MM.1S (cell line): ENCODE measurements around the gene RAPGEF2.

Source experiments
- DNase-seq: peaks from one replicate; pipeline ENCODE4 v3.0.0-alpha.2; 2015
- H2AFZ ChIP-seq: fragments of 300-600 bp; sonication (generic); 2 replicates; pipeline ENCODE4 v1.6.0; 2016; ENCODE audit warnings: antibody characterized with exemption, low read length
- H3F3A ChIP-seq: fragments of 300-600 bp; sonication (generic); 2 replicates; pipeline ENCODE4 v1.6.1; 2016; ENCODE audit warnings: mild to moderate bottlenecking, antibody characterized with exemption, low read length, moderate library complexity, mixed read lengths; ENCODE audit not compliant: insufficient read depth
- H3K27ac ChIP-seq: fragments of 300-600 bp; sonication (generic); 2 replicates; pipeline ENCODE4 v1.5.1; 2016; ENCODE audit warnings: mild to moderate bottlenecking, low read length
- H3K27me3 ChIP-seq: fragments of 300-600 bp; sonication (generic); replicated peaks from 2 replicates; pipeline ENCODE4 v1.6.0; 2016; ENCODE audit warnings: low read length; ENCODE audit not compliant: insufficient read depth
- H3K36me3 ChIP-seq: fragments of 300-600 bp; sonication (generic); replicated peaks from 2 replicates; pipeline ENCODE4 v1.6.1; 2016; ENCODE audit warnings: mild to moderate bottlenecking, low read length, mixed read lengths; ENCODE audit not compliant: insufficient read depth
- H3K4me1 ChIP-seq: fragments of 300-600 bp; sonication (generic); 2 replicates; pipeline ENCODE4 v1.6.1; 2016; ENCODE audit warnings: low read length, mixed read lengths
- H3K4me2 ChIP-seq: fragments of 300-600 bp; sonication (generic); 2 replicates; pipeline ENCODE4 v1.6.0; 2016; ENCODE audit warnings: low read depth, low read length
- H3K4me3 ChIP-seq: fragments of 300-600 bp; sonication (generic); 2 replicates; pipeline ENCODE4 v1.5.1; 2016; ENCODE audit warnings: low read length, mixed read lengths
- H3K79me2 ChIP-seq: fragments of 300-600 bp; sonication (generic); 2 replicates; pipeline ENCODE4 v1.6.1; 2016; ENCODE audit warnings: mixed run types, low read length, mixed read lengths
- H3K9ac ChIP-seq: fragments of 300-600 bp; sonication (generic); 2 replicates; pipeline ENCODE4 v1.6.1; 2016; ENCODE audit warnings: low read length, mixed read lengths
- H3K9me2 ChIP-seq: fragments of 300-600 bp; sonication (generic); replicated peaks from 2 replicates; pipeline ENCODE4 v1.6.1; 2016; ENCODE audit warnings: mild to moderate bottlenecking, low read length, mixed read lengths; ENCODE audit not compliant: insufficient read depth
- H3K9me3 ChIP-seq: fragments of 300-600 bp; sonication (generic); replicated peaks from 2 replicates; pipeline ENCODE4 v1.6.1; 2016; ENCODE audit warnings: mild to moderate bottlenecking, low read length, mixed read lengths; ENCODE audit not compliant: insufficient read depth
- H4K20me1 ChIP-seq: fragments of 300-600 bp; sonication (generic); 2 replicates; pipeline ENCODE4 v1.6.1; 2016; ENCODE audit warnings: mild to moderate bottlenecking, low read length, moderate library complexity, mixed read lengths; ENCODE audit not compliant: insufficient read depth
- CTCF ChIP-seq: fragments of 300-600 bp; sonication (generic); IDR thresholded peaks from 2 replicates; pipeline ENCODE4 v1.5.1; 2016; ENCODE audit warnings: antibody characterized with exemption, low read length, mixed read lengths
- EZH2 ChIP-seq: fragments of 300-600 bp; sonication (generic); optimal IDR thresholded peaks from 2 replicates; pipeline ENCODE3; 2017; ENCODE audit warnings: low read depth, mild to moderate bottlenecking, antibody characterized with exemption, low read length, mixed read lengths
- EZH2phosphoT487 ChIP-seq: fragments of 300-600 bp; sonication (generic); IDR thresholded peaks from 2 replicates; pipeline ENCODE4 v1.6.1; 2018; ENCODE audit warnings: antibody characterized with exemption, low read length

RAPGEF2 gene

GRCh38 chr4:159102622-159103383, at the start of gene RAPGEF2:
Gene RAPGEF2 (plus strand): TSS chr4:159103079. CDS start chr4:159104163, 1,084 bp downstream.
- TF ChIP-seq EZH2 (no peak), CTCF (no peak), EZH2phosphoT487 (no peak)
- Histone ChIP-seq H3K27me3 (peaks cover 17% of the 10 kb centered on the region; the same call in 1 of the 2 replicates), H3K9ac (peak within 1 kb of the TSS; percentile 92), H3K79me2 (peaks cover 37% of the 10 kb centered on the region), H3K4me3 (peak within 1 kb of the TSS; percentile 91), H3F3A (peaks cover 7% of the 10 kb centered on the region; the same call in 1 of the 2 replicates), H3K9me2 (no peaks in the 10 kb centered on the region), H4K20me1 (no peaks in the 10 kb centered on the region), H3K27ac (peak within 1 kb of the TSS; percentile 87), H3K9me3 (no peaks in the 10 kb centered on the region), H3K36me3 (no peaks in the 10 kb centered on the region), H3K4me1 (peaks cover 9% of the 10 kb centered on the region; the same call in 1 of the 2 replicates), H3K4me2 (peak within 1 kb of the TSS; percentile 99), H2AFZ (peak within 1 kb of the TSS; percentile 93)
- DNase-seq: peak; percentile 91

- TF ChIP-seq CTCF (no peak), EZH2phosphoT487 (no peak), EZH2 (no peak)
- Histone ChIP-seq H3K27ac (no peak overlapping the region), H3K9me2 (no peaks in the 10 kb centered on the region), H2AFZ (no peak overlapping the region), H3K36me3 (no peaks in the 10 kb centered on the region), H3K9ac (no peak overlapping the region), H3K4me2 (no peak overlapping the region), H3K27me3 (peaks cover 43% of the 10 kb centered on the region), H3K4me3 (no peak overlapping the region), H3K4me1 (peaks cover 12% of the 10 kb centered on the region), H4K20me1 (no peaks in the 10 kb centered on the region), H3F3A (peaks cover 15% of the 10 kb centered on the region), H3K9me3 (no peaks in the 10 kb centered on the region), H3K79me2 (no peaks in the 10 kb centered on the region)
- DNase-seq: no peak
Observed at GRCh38 chr4:159055833-159056232, 47.0 kb upstream of the RAPGEF2 start.

- Histone ChIP-seq H3K79me2 (no peaks in the 10 kb centered on the region), H2AFZ (no peak overlapping the region), H3K4me1 (peaks cover 13% of the 10 kb centered on the region), H4K20me1 (no peaks in the 10 kb centered on the region), H3K27ac (no peak overlapping the region), H3K9me3 (no peaks in the 10 kb centered on the region), H3K4me2 (no peak overlapping the region), H3K9ac (no peak overlapping the region), H3K4me3 (no peak overlapping the region), H3K36me3 (no peaks in the 10 kb centered on the region), H3K9me2 (no peaks in the 10 kb centered on the region), H3F3A (peaks cover 5% of the 10 kb centered on the region), H3K27me3 (peaks cover 25% of the 10 kb centered on the region)
- no peak for DNase-seq
- TF ChIP-seq EZH2phosphoT487 (no peak), CTCF (no peak), EZH2 (no peak)
Observed at GRCh38 chr4:159060161-159060560, 42.7 kb upstream of the RAPGEF2 start.
